Measurements from ENCODE around the gene VPS52. TPM values are rescaled to one million over a fixed set of nuclear protein-coding genes. Genes with fewer than 3 reads are reported as not detected.

VPS52 gene
- total RNA-seq, 1 experiment from 2014 or later: 58.2 TPM

DNA sequence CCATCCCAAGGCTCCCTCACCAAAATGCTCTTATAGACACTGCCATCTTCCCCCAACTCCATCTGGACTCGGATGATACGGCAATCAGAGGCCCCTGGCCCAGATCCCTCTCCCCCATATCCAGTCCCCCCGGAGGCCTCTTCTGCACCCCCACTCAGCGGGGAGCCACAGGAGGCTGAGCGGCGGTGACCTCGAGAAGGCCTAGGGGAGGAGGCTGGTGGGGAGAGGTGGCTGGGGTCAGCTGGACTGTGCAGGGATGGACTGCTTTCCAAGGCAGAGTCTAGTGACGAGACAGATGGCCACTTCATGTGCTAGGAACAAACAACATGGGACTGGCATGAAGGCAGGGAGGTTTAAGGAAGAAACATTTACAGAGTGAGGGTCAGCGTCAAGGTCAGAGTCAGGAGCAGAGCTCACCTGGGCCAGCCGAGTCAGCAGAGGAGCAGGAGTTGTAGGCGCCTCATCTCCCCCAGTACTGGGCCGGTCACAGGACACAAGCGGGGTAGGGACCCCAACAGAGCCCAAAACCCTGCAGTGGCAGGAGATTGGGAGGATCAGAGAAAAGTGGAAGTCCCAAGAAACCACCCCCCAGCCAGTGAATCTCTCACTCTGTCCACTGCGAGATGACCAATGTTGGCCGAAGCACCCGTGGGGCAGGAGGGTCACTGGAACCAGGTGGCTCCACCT is 21.5 kb upstream of the VPS52 start:
- H3K27ac ChIP-seq (ENCODE audit: low read depth, low read length): no peak overlapping the region
- H3K4me2 ChIP-seq (ENCODE audit: low read length): no peak overlapping the region
- DNase-seq (ENCODE audit: low read depth, low spot score): no peak
- H2AFZ ChIP-seq (ENCODE audit: low read depth, low read length, poor library complexity, severe bottlenecking): no peak overlapping the region
- H4K20me1 ChIP-seq (ENCODE audit: insufficient read depth): no peaks in the 10 kb centered on the region
- POLR2A ChIA-PET: no interaction called here
- no peak overlapping the region for H3K9ac ChIP-seq (ENCODE audit: low read length)
- H3K36me3 ChIP-seq (ENCODE audit: control insufficient read depth in 1 of 2, insufficient read depth in 2 of 2, low read length in 2 of 2): peaks cover 11 to 12% of the 10 kb centered on the region in 2 experiments; a peak in 3 of 4 replicates
- H3K27me3 ChIP-seq (ENCODE audit: insufficient read depth, low read length): no peaks in the 10 kb centered on the region
- peaks cover 12 to 25% of the 10 kb centered on the region in 2 experiments for H3K4me1 ChIP-seq (ENCODE audit: control insufficient read depth in 1 of 2, insufficient read depth in 2 of 2, low read length in 2 of 2)
- TF ChIP-seq JUND (IDR thresholded peaks at IDR 0.05) (no peak), ZFX (IDR thresholded peaks at IDR 0.05) (no peak), POLR2AphosphoS5 (IDR thresholded peaks at IDR 0.05; ENCODE audit: low read depth, low read length) (peak; percentile 6; the same call in 1 of the 2 replicates), SP1 (IDR thresholded peaks at IDR 0.05; ENCODE audit: low read depth) (no peak), CEBPB (IDR thresholded peaks at IDR 0.05; ENCODE audit: low read depth) (no peak), ZNF274 (IDR thresholded peaks at IDR 0.05; ENCODE audit: low read depth, low read length) (no peak)
- TF ChIP-seq, protein P1, sequence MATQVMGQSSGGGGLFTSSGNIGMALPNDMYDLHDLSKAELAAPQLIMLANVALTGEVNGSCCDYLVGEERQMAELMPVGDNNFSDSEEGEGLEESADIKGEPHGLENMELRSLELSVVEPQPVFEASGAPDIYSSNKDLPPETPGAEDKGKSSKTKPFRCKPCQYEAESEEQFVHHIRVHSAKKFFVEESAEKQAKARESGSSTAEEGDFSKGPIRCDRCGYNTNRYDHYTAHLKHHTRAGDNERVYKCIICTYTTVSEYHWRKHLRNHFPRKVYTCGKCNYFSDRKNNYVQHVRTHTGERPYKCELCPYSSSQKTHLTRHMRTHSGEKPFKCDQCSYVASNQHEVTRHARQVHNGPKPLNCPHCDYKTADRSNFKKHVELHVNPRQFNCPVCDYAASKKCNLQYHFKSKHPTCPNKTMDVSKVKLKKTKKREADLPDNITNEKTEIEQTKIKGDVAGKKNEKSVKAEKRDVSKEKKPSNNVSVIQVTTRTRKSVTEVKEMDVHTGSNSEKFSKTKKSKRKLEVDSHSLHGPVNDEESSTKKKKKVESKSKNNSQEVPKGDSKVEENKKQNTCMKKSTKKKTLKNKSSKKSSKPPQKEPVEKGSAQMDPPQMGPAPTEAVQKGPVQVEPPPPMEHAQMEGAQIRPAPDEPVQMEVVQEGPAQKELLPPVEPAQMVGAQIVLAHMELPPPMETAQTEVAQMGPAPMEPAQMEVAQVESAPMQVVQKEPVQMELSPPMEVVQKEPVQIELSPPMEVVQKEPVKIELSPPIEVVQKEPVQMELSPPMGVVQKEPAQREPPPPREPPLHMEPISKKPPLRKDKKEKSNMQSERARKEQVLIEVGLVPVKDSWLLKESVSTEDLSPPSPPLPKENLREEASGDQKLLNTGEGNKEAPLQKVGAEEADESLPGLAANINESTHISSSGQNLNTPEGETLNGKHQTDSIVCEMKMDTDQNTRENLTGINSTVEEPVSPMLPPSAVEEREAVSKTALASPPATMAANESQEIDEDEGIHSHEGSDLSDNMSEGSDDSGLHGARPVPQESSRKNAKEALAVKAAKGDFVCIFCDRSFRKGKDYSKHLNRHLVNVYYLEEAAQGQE (IDR thresholded peaks at IDR 0.05; ENCODE audit: low read depth): no peak
- no TSS peak for BruUV-seq (replicated peaks)
- RAD21 ChIA-PET (ENCODE audit: low non-redundant PET in 1 of 2, low total read pairs in 2 of 2, uncharacterized antibody in 2 of 2, unreplicated experiment in 2 of 2): no interaction called here
- ATAC-seq: no peak
- no peaks in the 10 kb centered on the region for H3K9me3 ChIP-seq (ENCODE audit: control insufficient read depth in 1 of 2, insufficient read depth in 1 of 2, low read depth in 1 of 2, low read length in 2 of 2)
- CTCF ChIA-PET: no interaction called here
- no peak overlapping the region for H3K4me3 ChIP-seq (replicated peaks in 1 of 2; ENCODE audit: low read depth in 1 of 2, low read length in 2 of 2)
- H3K79me2 ChIP-seq (ENCODE audit: insufficient read depth, low read length): peaks cover 36% of the 10 kb centered on the region
- no peaks in the 10 kb centered on the region for H3K9me2 ChIP-seq (ENCODE audit: insufficient read depth)
- intact Hi-C loops (cut with micrococcal nuclease): no loop called here

Data from HCT116 (cell line).